Measurements from ENCODE around the gene KRR1. TPM values are rescaled to one million over a fixed set of nuclear protein-coding genes. Genes with fewer than 3 reads are reported as not detected.

The KRR1 gene
- total and polyA plus RNA-seq, 2 of the 13 experiments (the other 11 are each of a cell fraction or from before 2014, with no cell fraction given): 19.3 to 103 TPM

- TF ChIP-seq PAXIP1 (CRISPR knock-in tag; conservative IDR thresholded peaks at IDR 0.05) (peak; percentile 73), RARA (CRISPR knock-in tag; IDR thresholded peaks at IDR 0.05) (peak; percentile 82), ZNF282 (IDR thresholded peaks at IDR 0.05; ENCODE audit: partially characterized antibody) (no peak), FOXO1 (CRISPR knock-in tag; IDR thresholded peaks at IDR 0.05) (peak; percentile 70), ZNF326 (CRISPR knock-in tag; IDR thresholded peaks at IDR 0.05; ENCODE audit: borderline replicate concordance) (no peak), ZBTB4 (CRISPR knock-in tag; IDR thresholded peaks at IDR 0.05; ENCODE audit: borderline replicate concordance) (no peak), MED8 (CRISPR knock-in tag; IDR thresholded peaks at IDR 0.05; ENCODE audit: insufficient replicate concordance) (no peak), NONO (IDR thresholded peaks at IDR 0.05) (no peak), NONO (CRISPR knock-in tag; conservative IDR thresholded peaks at IDR 0.05) (peak; percentile 69), ZNF318 (CRISPR knock-in tag; IDR thresholded peaks at IDR 0.05) (no peak), ZNF75D (CRISPR knock-in tag; IDR thresholded peaks at IDR 0.05; ENCODE audit: borderline replicate concordance) (no peak), NCOA2 (CRISPR knock-in tag; IDR thresholded peaks at IDR 0.05) (peak; percentile 91), HBP1 (CRISPR knock-in tag; IDR thresholded peaks at IDR 0.05; ENCODE audit: low read depth) (no peak)
These were observed 46.9 kb upstream of the KRR1 start (continued) for GRCh38 chr12:75558287-75558686.
